ENCODE results near the gene IMPA2.

Gene IMPA2

DNA sequence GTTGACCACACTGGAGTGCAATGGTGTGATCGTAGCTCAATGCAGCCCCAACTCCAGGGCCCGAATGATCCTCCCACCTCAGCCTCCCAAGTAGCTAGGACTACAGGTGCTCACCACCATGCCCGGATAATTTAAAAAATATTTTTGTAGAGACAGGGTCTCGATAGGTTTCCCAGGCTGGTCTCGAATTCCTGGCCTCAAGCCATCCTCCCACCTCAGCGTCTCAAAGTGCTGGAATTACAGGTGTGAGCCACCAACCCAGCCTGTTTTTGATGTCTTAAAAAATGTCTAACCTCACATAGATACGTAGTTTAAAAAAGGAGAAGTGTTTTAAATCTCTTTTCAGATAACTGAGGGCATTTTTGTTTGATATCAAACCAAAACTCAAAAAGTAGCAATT is 37.6 kb downstream of the IMPA2 start:
- TF ChIP-seq CTCF (IDR thresholded peaks at IDR 0.05; ENCODE audit: low read length, missing control alignments): no peak
- DNase-seq (ENCODE audit: low read depth): no peak
- no peak overlapping the region for H3K4me3 ChIP-seq (replicated peaks; ENCODE audit: low read depth, low read length)

DNA sequence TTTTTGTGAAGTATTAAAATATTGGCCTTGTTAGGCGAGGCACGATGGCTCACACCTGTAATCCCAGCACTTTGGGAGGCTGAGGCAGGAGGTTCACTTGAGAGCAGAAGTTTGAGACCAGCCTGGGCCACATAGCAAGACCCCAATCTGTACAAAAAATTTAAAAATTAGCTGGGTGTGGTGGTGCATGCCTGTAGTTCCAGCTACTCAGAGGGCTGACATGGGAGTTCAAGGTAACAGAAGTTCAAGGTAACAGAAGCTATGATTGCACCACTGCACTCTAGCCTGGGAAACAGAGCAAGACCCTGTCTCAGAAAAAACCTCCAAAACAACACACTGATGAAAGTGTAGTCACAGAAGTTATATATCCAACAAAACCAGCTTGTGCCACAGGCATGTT is 39.8 kb downstream of the IMPA2 start:
- no peak for TF ChIP-seq CTCF (IDR thresholded peaks at IDR 0.05; ENCODE audit: low read length, missing control alignments)
- DNase-seq (ENCODE audit: low read depth): no peak
- no peak overlapping the region for H3K4me3 ChIP-seq (replicated peaks; ENCODE audit: low read depth, low read length)

DNA sequence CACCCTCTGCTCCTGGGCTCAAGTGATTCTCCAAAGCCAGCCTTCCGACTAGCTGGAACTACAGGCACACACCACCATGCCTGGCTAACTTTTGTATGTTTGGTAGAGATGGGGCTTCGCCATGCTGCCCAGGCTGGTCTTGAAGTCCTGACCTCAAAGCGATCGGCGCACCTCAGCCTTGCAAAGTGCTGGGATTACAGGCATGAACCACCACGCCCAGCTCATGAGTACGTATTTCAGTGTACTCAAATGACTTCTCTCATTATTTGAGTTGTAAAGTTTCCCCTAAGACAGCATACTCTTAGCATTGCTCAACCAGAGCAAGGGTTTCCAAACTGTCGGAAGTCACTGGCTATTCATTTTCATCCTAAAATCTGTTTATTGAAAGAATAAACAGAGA is 40.3 kb downstream of the IMPA2 start:
- H3K4me3 ChIP-seq (replicated peaks; ENCODE audit: low read depth, low read length): no peak overlapping the region
- DNase-seq (ENCODE audit: low read depth): no peak
- TF ChIP-seq CTCF (IDR thresholded peaks at IDR 0.05; ENCODE audit: low read length, missing control alignments): no peak

GRCh38 chr18:12023375-12023774 is 42.1 kb downstream of the IMPA2 start:
- DNase-seq (ENCODE audit: low read depth): no peak
- TF ChIP-seq CTCF (IDR thresholded peaks at IDR 0.05; ENCODE audit: low read length, missing control alignments): no peak
- H3K4me3 ChIP-seq (replicated peaks; ENCODE audit: low read depth, low read length): no peak overlapping the region

GRCh38 chr18:12026562-12026961 is 45.3 kb downstream of the IMPA2 start:
- DNase-seq (ENCODE audit: low read depth): no peak
- H3K4me3 ChIP-seq (replicated peaks; ENCODE audit: low read depth, low read length): no peak overlapping the region
- no peak for TF ChIP-seq CTCF (IDR thresholded peaks at IDR 0.05; ENCODE audit: low read length, missing control alignments)

DNA sequence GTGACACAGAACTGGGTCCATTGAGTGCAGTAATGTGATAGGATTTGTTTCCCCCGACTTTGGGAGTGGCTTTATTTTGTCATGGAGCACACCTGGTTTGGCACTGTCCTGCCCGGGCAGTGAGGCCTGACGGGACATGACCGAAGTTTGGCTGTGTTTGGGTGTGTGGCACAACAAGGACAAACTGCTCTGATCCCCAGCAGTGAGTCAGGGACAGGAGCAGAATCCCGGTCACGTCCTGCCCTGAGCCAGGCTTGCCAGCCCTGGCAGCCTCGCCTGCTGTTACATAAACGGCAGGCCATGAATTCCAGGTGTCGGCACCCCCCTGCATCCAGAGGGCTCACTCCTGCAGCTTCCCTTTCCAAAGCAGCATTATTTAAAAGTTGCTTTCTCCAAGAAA is 45.7 kb downstream of the IMPA2 start:
- no peak for TF ChIP-seq CTCF (IDR thresholded peaks at IDR 0.05; ENCODE audit: low read length, missing control alignments)
- no peak overlapping the region for H3K4me3 ChIP-seq (replicated peaks; ENCODE audit: low read depth, low read length)
- no peak for DNase-seq (ENCODE audit: low read depth)

DNA sequence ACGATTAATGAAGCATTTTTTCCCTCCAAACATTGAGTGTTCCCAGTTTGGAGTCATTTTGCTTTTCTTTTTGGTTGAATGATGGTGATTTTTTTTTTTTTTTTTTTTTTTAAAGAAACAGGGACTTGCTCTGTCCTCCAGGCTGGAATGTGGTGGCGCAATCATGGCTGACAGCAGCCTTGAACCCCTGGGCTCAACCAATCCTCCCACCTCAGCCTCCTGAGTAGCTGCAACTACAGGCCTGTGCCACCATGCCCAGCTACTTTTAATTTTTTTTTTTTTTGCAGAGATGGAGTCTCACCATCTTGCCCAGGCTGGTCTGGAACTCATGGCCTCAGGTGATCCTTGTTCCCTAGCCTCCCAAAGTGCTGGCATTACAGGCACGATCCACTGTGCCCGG is 46.2 kb downstream of the IMPA2 start:
- DNase-seq (ENCODE audit: low read depth): no peak
- TF ChIP-seq CTCF (IDR thresholded peaks at IDR 0.05; ENCODE audit: low read length, missing control alignments): no peak
- no peak overlapping the region for H3K4me3 ChIP-seq (replicated peaks; ENCODE audit: low read depth, low read length)
